ENCODE results near the gene ZNF407.

Gene ZNF407

GRCh38 chr18:75063196-75063595, 465.5 kb downstream of the ZNF407 start:
- H3K4me2 ChIP-seq (ENCODE audit: low read depth, low read length, poor library complexity, severe bottlenecking), result no peak overlapping the region
- H3K9me2 ChIP-seq (replicated peaks; ENCODE audit: insufficient read depth, low read length), result no peaks in the 10 kb centered on the region
- H3K9me3 ChIP-seq (ENCODE audit: insufficient read depth, low read length), result no peaks in the 10 kb centered on the region
- H3K79me2 ChIP-seq (ENCODE audit: insufficient read depth, low read length), result no peaks in the 10 kb centered on the region
- H2AFZ ChIP-seq (ENCODE audit: low read depth, low read length, severe bottlenecking), result no peak overlapping the region
- no peaks in the 10 kb centered on the region for H4K20me1 ChIP-seq (ENCODE audit: low read depth, low read length)
- TF ChIP-seq CTCF (IDR thresholded peaks at IDR 0.05; ENCODE audit: insufficient read depth, low read length, poor library complexity, severe bottlenecking) (no peak), EZH2phosphoT487 (conservative IDR thresholded peaks at IDR 0.05; ENCODE audit: low read length) (no peak)
- no peak overlapping the region for H3K4me3 ChIP-seq (ENCODE audit: insufficient read depth, low read length, poor library complexity, severe bottlenecking)
- H3K9ac ChIP-seq (ENCODE audit: low read length), result no peak overlapping the region
- H3K36me3 ChIP-seq (ENCODE audit: low read length), result no peaks in the 10 kb centered on the region
- no peaks in the 10 kb centered on the region for H3F3A ChIP-seq (ENCODE audit: insufficient read depth)
- H3K27ac ChIP-seq (ENCODE audit: low read depth, low read length), result no peak overlapping the region
- H3K27me3 ChIP-seq (ENCODE audit: low read length), result no peaks in the 10 kb centered on the region

DNA sequence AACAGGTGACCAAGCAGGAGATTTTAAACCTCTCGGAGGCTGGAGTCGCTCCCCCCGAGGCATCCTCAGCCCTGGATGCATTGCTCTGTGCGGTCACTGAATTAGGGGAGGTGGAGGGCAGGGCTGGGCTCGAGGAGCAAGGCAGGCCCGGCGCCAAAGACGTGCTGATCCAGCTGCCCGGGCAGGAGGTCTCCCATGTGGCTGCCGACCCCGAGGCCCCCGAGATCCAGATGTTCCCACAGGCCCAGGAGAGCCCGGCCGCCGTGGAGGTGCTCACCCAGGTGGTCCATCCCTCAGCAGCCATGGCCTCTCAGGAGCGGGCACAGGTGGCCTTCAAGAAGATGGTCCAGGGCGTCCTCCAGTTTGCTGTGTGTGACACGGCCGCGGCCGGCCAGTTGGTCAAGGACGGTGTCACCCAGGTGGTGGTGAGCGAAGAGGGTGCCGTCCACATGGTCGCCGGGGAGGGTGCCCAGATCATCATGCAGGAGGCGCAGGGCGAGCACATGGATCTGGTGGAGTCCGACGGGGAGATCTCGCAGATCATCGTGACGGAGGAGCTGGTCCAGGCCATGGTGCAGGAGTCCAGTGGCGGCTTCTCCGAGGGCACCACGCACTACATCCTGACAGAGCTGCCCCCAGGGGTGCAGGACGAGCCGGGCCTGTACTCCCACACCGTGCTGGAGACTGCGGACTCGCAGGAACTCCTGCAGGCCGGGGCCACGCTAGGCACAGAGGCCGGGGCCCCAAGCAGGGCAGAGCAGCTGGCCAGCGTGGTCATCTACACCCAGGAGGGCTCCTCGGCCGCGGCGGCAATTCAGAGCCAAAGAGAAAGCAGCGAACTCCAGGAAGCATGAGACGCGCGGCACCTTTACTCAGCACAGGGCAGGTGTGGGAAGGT, 466.2 kb downstream of the ZNF407 start:
- no peaks in the 10 kb centered on the region for H3K36me3 ChIP-seq (ENCODE audit: low read length)

GRCh38 chr18:75064513-75064905, 466.8 kb downstream of the ZNF407 start:
- no peaks in the 10 kb centered on the region for H3K36me3 ChIP-seq (ENCODE audit: low read length)
- TF ChIP-seq EZH2phosphoT487 (conservative IDR thresholded peaks at IDR 0.05; ENCODE audit: low read length), result no peak
- no peak for TF ChIP-seq CTCF (IDR thresholded peaks at IDR 0.05; ENCODE audit: insufficient read depth, low read length, poor library complexity, severe bottlenecking)
- H3K27me3 ChIP-seq (ENCODE audit: low read length), result no peaks in the 10 kb centered on the region

More for the DNA sequence above, 466.2 kb downstream of the ZNF407 start:
- H3F3A ChIP-seq (ENCODE audit: insufficient read depth), result no peaks in the 10 kb centered on the region
- no peak overlapping the region for H3K27ac ChIP-seq (ENCODE audit: low read depth, low read length)
- no peak overlapping the region for H3K4me2 ChIP-seq (ENCODE audit: low read depth, low read length, poor library complexity, severe bottlenecking)
- H4K20me1 ChIP-seq (ENCODE audit: low read depth, low read length), result no peaks in the 10 kb centered on the region
- H3K9me2 ChIP-seq (replicated peaks; ENCODE audit: insufficient read depth, low read length), result no peaks in the 10 kb centered on the region
- H3K9ac ChIP-seq (ENCODE audit: low read length), result no peak overlapping the region
- H3K27me3 ChIP-seq (ENCODE audit: low read length), result no peaks in the 10 kb centered on the region
- no peak overlapping the region for H2AFZ ChIP-seq (ENCODE audit: low read depth, low read length, severe bottlenecking)
- no peaks in the 10 kb centered on the region for H3K79me2 ChIP-seq (ENCODE audit: insufficient read depth, low read length)
- TF ChIP-seq EZH2phosphoT487 (conservative IDR thresholded peaks at IDR 0.05; ENCODE audit: low read length), result no peak
- H3K9me3 ChIP-seq (ENCODE audit: insufficient read depth, low read length), result no peaks in the 10 kb centered on the region
- no peak overlapping the region for H3K4me3 ChIP-seq (ENCODE audit: insufficient read depth, low read length, poor library complexity, severe bottlenecking)

More at GRCh38 chr18:75064513-75064905, 466.8 kb downstream of the ZNF407 start:
- no peak overlapping the region for H3K4me2 ChIP-seq (ENCODE audit: low read depth, low read length, poor library complexity, severe bottlenecking)
- H3K27ac ChIP-seq (ENCODE audit: low read depth, low read length), result no peak overlapping the region
- no peaks in the 10 kb centered on the region for H3K79me2 ChIP-seq (ENCODE audit: insufficient read depth, low read length)
- H3K9me3 ChIP-seq (ENCODE audit: insufficient read depth, low read length), result no peaks in the 10 kb centered on the region
- H3K9ac ChIP-seq (ENCODE audit: low read length), result no peak overlapping the region
- H3K4me3 ChIP-seq (ENCODE audit: insufficient read depth, low read length, poor library complexity, severe bottlenecking), result no peak overlapping the region
- H4K20me1 ChIP-seq (ENCODE audit: low read depth, low read length), result no peaks in the 10 kb centered on the region
- no peaks in the 10 kb centered on the region for H3F3A ChIP-seq (ENCODE audit: insufficient read depth)
- no peak overlapping the region for H2AFZ ChIP-seq (ENCODE audit: low read depth, low read length, severe bottlenecking)
- H3K9me2 ChIP-seq (replicated peaks; ENCODE audit: insufficient read depth, low read length), result no peaks in the 10 kb centered on the region
